Globus pallidus (tissue), 1 donor: Measurements from ENCODE around the gene CTNNA2.
A peak's percentile ranks its signal among the peaks of the same experiment; 100 is the strongest.

ENCODE experiments used
- DNase-seq: peaks from one replicate; pipeline ENCODE4 v3.0.0-alpha.2; 2015; ENCODE audit warnings: low spot score

Gene CTNNA2

DNA sequence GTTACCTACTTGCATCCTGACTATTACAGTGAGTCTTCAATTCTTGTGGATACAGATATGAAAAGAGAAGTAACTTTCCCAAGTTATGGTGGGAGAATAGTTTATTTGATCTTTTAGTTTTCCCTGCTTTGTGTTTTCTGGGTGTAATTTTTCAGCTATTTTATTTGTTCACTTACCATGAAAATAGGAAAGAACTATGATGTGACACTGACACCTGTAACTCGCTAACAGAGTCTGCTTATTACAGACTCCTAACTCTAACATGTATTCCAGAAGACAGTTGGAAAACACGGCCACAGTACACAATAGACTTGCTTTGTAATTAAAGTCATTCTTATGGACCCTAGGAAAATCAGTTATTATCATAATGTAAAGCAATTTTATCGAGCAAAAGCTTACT lies 468.5 kb downstream of the CTNNA2 start:
- DNase-seq, result peak; percentile 61

DNA sequence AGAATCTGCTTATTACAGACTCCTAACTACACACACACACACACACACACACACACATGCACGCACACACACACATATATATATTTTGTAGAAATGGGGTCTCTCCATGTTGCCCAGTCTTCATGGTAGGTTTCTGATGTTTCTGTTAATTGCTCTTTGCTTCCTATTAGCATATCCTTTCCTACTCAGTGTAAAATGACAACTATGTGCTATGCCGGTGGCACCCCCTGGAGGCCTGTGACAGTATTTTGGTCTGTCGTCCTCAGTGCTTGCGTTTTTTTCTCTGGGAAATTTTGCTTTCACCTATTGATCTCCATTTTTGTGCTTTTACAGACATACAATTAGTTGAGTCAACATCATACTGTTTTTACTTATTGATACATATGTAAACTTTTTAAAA lies 469.6 kb downstream of the CTNNA2 start:
- DNase-seq, result peak; percentile 80

DNA sequence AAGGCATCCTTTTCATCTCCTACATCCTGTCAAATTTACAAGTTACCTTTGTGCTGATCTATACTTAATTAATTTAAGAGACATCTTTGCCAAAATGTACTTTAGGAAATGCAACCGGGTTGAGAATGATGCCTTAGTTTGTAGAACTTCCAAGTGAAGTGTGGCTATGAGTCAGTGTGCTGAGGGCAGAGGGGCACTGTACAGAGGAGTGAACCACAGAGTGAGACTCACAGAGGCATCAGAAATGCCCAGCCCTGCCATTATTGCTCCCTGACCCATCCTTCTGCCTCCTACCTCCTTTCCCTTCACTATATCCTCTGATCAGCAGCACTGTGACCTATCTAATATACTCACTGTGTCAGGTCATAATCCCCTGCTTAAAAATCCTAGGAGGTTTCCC lies 471.6 kb downstream of the CTNNA2 start:
- no peak for DNase-seq

DNA sequence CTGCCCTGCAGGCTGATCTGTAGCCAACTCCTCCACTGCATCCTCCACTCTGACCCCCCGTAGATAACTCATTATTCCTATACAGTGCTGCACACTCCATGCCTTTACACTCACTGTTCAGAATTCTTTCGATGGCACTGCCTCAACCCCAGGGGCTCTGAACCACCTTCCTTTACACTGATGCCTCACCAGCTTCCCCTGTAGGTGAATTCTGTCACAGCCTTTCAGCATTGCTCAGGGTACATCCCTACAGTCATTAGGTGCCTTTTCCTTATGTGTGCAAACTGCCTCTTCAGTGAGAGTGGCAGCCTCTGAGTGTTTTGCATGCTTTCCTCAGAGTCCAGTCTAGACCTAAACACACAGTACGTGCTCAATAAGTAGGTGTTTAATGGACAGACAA lies 472.3 kb downstream of the CTNNA2 start:
- no peak for DNase-seq

DNA sequence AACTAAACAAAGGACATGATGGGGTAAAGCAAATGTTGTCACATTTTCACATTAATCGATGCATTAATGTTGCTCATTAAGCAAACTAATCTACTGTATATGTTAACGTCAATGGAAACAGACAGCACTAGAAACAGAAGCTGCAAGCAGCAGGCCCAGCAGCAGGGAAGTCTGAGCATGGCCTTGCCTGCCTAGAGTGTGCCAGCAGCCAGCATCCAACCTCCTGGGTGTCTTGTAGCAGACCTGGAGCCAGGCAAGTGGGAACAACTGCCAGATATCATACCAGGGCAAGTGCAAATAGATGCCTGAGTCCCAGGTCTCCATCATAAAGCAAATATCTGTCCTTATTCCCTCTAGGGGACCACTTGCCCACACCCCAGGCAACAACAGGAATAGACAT lies 472.7 kb downstream of the CTNNA2 start:
- no peak for DNase-seq

DNA sequence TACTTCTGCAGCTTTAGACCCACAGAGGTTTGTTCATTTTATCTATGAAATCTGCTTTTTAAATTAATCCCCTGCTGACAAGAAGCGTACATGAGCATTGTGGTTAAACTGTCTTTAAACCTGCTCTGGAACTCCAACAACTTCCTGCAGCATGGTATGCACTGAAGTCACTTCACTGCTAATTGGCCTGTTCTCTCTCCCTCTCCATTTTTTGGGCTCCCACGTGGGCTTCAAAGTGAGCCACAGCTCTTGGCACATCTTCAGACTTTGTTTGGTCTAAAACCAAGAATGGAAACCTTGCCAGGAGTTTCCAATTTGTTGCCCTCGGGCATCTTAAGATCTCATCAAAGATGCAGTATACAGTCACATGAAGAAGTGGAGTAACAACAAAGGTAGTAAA lies 480.3 kb downstream of the CTNNA2 start:
- DNase-seq, result no peak

DNA sequence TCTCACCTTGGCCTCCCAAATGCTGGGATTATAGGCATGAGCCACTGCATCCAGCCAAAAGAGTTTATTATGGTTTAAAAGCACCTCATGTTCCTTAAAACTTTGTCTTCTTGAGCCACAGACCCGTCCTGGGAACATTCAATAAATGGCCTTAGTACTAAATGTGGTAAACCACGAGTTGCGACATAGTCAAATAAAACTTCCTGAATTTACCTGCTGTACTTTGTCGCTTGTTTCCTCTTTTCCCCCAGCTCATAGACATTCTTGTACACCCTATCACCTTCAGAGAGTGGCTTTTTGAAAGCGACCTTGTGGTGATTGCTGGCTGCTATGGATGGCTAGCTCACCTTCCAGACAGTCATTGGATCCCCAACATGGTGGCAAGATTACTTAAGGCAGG lies 481.3 kb downstream of the CTNNA2 start:
- DNase-seq, result no peak

DNA sequence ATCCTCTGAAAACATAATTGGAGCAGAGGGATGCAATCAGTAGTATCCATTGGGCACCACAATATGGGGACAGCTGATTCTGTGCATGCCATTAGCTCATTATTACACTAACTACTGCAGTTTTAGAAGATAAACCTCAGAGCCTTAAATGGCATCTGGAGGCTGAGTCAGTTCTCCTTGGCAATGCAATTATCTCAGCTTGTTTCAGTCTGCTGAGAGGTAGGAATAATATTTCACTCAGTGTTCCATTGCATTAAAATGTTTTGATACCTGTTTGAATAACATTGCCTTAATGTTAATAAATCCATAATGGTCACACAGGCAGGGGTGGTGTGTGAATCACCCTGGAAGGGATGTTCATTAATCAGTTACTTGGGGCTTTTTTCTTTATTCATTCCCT lies 482.1 kb downstream of the CTNNA2 start:
- no peak for DNase-seq

DNA sequence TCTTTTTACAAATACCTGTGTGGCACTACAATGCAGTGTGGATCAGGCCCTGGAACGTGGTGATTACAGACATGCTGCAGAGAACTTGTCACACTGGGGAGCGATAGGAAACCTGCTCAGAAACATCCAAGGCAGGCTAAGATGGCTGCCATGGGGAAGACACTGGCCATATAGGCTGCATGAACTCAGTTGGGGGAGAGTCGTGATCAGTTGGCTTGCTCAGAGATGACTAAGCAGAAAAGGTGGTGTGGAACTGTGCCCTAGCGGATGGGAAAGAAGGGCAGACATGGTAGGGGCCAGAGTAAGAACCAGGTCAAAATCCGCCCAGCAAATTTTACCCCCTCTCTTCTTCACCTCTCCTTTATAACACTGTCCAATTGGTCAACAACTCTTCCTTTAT lies 483.9 kb downstream of the CTNNA2 start:
- DNase-seq, result no peak

DNA sequence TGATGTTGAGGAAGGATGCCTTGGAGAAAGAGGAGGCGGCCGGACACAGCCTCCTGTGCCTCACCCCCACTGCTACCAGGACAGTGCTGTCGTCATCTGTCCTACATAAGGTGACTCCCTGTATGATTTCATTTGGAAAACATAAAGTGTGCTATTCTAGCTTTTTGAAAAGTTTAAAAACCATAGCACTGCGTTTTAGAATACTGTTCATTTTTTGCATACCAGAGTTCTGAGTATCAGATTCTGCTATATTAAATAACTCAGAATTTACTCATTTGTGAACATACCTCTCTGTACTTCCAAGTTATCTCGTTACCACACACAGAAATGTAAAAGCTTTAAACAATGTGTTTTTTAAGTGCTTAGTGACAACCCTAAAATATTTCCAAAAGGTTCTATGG lies 488.9 kb downstream of the CTNNA2 start:
- no peak for DNase-seq

DNA sequence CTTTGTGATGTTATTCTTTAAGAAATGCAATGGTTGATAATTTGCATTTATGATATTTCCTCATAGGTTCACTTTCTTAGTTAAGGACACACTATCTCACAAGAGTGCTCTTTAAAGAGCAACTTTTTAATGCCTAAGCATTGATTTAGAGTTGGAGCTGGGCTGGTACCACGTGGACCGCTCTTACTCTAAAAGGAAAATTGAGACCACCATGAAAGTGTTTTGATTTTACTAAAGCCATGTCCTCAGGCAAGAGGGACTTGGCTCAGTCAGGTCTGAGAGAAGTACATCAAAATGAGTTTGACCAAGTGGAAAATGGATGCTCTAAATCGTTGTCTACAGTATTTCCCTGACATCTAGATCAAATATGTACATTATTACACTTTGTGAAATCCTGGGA lies 489.3 kb downstream of the CTNNA2 start:
- no peak for DNase-seq

DNA sequence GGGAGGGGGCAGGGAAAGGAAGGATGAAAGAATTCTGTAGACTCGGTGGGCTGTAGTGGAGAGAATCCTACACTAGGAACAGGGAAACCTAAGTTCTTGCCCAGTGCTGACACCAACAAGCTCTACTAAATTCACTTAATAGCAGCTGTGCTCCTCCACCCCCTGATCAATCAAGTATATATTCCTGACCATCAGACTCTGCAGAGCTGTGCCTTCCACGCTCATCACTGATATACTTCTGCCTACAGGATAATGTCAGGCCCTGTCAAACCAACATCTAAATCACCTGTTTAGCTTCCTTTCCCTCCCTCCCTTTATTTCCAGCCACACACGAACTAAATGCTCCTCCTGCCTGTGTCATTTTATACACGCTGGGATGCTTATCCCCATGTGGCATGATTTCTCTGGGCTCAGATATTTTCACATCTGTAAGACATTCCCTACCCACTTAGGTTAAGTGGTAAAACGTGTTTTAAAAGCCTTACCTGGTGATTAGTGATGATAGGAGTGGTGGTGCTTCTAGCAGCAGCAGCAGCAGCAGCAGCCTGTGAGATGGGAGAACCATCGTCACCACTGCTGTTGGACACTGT lies 489.8 kb downstream of the CTNNA2 start:
- DNase-seq, result no peak

DNA sequence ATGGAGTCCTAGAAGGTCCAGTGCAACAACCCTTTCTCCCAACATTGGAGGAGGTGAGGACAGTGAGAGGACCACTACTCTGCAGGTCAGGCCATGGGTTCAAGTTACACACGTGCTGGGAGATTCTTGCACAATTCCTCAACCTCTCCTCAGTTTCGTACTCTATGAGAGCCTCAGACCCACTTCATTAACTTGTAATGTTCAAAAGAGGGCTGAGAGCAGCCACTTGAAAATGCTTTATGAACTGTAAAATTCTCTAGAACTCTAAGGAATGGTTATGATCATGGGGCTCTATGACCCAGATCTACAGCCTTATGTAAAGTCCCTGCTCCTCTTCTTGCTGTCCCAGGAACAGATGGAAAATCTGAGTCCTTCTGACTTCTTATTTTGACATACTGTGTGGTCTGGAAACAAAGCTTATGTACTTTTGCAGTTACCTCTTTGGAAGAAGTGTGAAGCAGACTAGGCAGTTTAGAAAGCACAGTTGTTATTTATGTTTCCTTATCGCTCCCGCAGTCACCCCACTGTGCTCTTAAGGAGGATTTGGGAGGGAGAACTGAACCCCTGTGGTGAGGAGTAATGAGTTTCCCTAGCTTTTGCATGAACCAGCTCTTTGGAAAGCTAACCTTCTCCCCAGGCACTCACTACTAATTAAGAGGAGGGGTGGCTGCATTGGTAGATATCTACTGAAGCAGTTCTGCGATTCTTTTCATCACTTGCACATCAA lies 495.1 kb downstream of the CTNNA2 start:
- DNase-seq, result no peak

DNA sequence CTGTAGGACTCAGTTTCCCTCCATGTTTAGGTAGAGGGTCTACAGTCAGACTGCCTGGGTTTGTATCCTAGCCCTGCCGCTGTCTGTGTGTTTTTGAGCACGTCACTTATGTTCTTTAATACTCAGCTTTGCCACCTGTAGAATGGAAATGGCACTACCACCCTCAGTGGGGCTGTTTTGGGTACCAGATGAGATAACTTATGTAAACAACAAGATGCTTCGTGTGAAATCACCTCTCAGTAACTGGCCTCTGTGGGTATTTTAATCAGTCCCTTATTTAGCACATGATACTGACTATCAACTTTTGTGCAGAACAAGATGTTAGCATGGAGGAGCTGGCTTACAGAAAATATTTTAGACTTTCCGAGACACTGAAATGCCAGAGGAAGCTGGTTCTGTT lies 495.7 kb downstream of the CTNNA2 start:
- no peak for DNase-seq

DNA sequence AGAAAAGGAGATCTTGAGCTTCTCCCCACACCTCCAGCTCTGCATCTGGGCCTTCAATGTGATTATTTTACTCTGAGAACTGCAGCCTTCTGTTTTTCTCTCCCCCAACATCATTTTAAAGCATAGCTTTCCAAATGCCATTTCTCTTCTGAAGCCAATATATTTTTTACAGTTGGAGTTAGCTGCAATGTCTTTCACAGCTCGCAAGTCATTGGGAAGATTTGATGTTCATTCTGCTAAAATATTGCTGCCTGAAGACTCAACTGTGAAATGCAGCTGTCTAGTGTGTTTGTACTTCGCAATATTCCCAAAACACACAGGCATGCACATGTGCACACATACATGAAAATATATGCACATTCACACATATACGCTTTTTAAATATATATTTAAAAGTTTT lies 496.4 kb downstream of the CTNNA2 start:
- no peak for DNase-seq

DNA sequence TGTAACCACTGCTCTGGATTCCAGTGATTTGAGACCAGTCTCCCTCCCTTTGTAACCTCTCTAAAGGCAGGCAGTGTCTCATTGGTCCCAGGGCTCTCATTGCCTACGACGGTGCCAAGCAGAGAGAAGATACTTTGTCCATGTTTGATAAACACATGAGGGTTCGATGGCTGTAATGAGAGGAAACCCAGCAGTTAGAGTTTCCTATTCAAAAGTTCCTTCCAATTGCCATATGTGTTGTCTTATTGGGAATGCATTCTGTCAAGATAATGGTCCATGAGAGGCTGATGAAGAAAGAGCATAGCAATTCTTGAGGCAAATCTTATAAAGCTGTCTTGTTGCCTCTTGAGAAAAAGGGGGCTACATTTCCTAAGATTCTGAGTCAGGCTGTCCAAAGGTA lies 499.2 kb downstream of the CTNNA2 start:
- DNase-seq, result no peak

DNA sequence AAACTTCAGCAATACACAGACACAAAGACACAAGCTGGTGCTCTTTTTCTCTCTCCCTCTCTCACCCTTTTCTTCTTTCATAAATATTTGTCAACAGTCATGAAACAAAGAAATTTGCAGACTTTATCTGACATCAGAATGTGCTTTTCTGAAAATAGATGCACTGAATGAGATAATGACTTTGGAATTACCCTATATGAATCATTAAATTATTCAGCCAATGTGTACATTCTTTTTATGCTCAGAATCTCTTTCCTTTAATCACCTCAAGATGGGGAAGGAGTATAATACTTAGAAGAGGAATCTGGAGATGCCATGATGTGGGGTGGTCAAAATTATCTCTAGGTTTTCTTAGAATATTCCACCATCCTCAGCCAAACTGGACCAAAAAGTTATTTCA lies 501.8 kb downstream of the CTNNA2 start:
- DNase-seq, result no peak

DNA sequence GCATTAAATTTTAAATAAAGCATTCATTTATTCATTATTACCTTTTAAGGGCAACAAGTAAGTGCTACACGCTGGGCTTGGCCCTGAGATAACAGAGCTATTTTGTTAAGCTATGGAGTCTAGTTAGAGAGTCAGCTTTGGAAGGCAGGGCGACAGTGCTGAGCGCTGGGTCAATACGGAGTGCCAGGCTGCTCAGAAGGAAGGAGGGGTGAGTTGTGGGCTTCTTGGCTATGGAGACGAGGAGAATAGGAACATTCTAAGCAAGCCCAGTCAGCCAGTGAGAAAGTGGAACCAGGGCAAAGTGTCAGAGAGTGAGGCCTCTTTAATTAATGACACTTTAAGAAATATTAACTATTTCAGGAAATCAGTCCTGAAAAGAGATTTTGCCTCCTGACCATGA lies 503.3 kb downstream of the CTNNA2 start:
- peak; percentile 7 for DNase-seq

DNA sequence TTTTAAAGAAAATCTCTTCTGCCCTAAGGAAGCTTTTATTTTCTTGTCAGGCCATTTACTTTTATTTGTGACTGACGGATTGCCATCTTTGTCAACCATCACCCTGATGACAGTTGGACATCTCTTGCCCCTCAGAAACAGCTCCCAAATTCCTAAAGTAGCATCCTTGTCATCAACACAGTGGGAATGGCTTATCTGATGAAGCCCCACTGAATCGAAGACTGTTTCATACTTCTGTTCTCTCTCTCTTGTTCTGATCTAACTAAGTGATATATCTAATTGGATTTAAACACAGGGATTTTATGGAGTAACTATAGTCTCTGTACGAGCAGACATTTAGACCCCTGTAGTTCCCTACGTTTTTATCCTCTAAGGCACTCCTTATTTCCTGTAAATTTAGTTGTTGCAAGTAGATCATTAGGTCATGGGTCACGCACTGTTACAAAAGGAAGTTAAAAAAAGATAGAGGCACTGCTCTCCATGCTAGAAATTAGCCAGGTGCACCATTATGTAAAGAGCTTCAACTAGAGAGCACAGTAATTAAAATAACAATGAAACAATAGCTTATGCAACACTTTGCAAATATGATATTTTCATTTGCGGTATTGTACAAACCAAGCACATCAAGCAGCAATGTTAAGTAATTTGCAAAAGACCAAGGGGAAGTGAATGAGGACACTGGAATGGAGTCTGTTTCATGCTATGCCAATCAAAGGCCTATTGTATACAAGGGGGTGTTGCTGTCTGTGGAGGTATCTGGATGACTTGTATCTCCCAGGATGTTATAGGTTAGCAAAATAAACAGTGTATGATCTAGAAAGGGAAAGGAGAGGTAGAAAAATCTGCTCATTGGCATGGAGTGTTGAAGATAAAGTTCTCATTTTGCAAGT lies 507.0 kb downstream of the CTNNA2 start:
- no peak for DNase-seq

DNA sequence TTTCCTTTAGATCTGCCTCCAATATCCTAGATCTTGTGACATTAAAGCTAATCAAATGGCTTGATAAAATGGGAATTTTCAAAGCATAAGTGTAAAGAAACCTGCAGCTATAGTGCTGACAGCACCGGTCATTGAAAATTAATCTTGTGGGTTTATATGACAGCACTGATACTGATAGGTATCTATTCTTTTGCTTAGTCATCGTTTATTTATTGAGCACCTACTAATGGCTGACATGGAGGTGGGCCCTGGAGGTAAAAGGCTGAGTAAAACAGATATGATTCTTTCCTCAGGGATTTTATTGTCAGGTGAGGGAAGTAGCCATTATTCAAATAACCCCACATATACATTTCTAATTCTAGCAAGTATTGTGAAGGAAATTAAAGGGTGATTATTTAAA lies 509.2 kb downstream of the CTNNA2 start:
- no peak for DNase-seq

DNA sequence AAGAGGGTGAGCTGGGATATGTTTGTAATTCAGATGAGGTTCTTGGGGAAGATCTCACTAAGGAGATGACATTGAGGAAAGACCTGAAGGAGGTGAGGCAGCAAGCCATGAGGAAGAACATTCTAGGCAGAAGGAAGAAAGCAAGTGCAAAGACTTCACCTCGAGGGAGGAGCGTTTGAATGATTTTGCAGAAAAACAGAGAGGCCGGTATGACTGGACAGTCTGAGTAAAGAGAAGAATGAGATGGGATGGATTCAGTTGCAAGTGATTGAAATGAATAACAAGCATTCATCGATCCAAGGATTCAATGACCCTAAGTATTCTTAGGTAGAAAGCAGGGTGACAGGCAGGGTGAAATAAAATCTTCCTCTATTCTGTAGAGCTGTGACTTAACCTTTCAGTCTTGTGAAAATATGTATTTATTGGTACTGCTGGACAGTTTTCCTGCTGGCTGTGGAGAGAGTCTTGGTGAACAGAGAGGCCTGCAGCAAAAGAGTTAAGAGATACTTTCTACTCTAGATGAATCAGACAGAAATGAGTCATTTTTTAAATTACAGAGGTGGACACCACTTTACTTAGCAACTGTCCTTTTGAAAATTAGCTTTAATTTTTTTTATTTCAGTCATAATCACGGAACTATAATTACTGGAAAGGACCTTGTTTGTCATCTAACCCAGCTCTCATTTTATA lies 513.3 kb downstream of the CTNNA2 start:
- no peak for DNase-seq

DNA sequence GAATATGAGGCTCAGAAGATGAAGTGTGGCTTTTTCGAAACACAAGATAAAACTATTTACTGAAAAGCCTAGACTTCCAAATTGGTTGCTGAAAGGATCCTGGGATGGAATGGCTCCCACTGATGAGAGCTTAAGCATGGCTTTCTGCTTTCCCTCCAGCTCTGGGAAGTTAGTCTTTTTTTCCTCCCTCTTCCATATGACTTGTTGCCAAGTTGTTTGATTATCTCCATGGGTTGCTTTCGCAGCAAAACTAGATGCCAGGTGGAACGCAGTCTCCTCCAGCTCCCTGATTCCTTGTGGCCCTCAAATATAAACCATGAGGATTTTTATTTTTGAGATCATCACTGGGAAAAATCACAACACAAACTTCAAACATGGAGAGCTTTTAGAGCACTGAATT lies 515.2 kb downstream of the CTNNA2 start:
- no peak for DNase-seq

DNA sequence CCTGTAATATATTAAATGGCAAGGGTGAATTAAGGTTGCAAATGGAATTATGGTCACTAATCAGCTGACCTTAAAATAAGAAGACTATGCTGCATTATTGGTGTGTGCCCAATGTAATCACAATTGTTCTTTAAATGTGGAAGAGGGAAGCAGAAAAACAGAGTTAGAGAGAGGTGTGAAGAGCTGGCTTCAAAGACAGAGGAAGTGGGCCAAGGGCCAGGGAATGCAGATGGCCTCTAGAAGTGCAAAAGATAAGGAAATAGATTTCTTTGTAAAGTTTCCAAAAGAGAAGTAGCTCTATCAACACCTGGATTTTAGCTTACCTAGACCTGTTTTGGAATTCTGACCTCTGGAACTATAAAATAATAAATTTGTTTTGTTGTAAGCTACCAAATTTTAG lies 515.7 kb downstream of the CTNNA2 start:
- DNase-seq, result no peak
